K562 (cell line): ENCODE data around the gene RASL11A. TPM values are rescaled to one million over a fixed set of nuclear protein-coding genes. Genes with fewer than 3 reads are reported as not detected.

Experiments
- FOXA1 ChIP-seq: fragments of 450-650 bp; IDR thresholded peaks from 2 replicates; pipeline ENCODE4 v1.6.1; 2016; ENCODE audit warnings: mild to moderate bottlenecking, borderline replicate concordance
- HDAC6 ChIP-seq: IDR thresholded peaks from 2 replicates; pipeline ENCODE4 v1.6.1; 2012; ENCODE audit warnings: low read depth, mild to moderate bottlenecking, control low read depth, inconsistent platforms, low read length, moderate library complexity
- HOXB6 ChIP-seq: fragments of 250-450 bp; sonication (Bioruptor Pico); IDR thresholded peaks from 2 replicates; pipeline ENCODE4 v1.5.1; 2022; ENCODE audit warnings: mild to moderate bottlenecking, borderline replicate concordance
- KHSRP ChIP-seq: fragments of 450-650 bp; IDR thresholded peaks from 2 replicates; pipeline ENCODE4 v1.6.1; 2017
- NR2C2 ChIP-seq, 2 experiments: fragments of 200-800 bp in 1 of 2; sonication (Bioruptor generic) in 1 of 2; sonication (generic) in 1 of 2; formaldehyde crosslinking in 1 of 2; IDR thresholded peaks; 2 replicates each; pipeline versions ENCODE4 v1.6.1 to v1.8.0; 2016 to 2022; ENCODE audit warnings: mild to moderate bottlenecking in 1 of 2, missing compliant biosample characterization in 1 of 2, missing genetic modification characterization in 1 of 2, missing genetic modification reagents in 1 of 2
- SMARCE1 ChIP-seq: fragments of 450-650 bp; IDR thresholded peaks from 2 replicates; pipeline ENCODE4 v1.7.1; 2016; ENCODE audit warnings: mild to moderate bottlenecking
- STAG1 ChIP-seq: sonication (generic); formaldehyde crosslinking; IDR thresholded peaks from 2 replicates; pipeline ENCODE4 v1.5.0; 2020; ENCODE audit warnings: missing genetic modification reagents, borderline replicate concordance
- TEAD4 ChIP-seq, 2 experiments: sonication (generic) in 1 of 2; formaldehyde crosslinking in 1 of 2; IDR thresholded peaks; 2 replicates each; pipeline versions ENCODE4 v1.6.1 to v1.8.0; 2012 to 2022; ENCODE audit warnings: borderline replicate concordance in 1 of 2, inconsistent platforms in 1 of 2, low read length in 1 of 2, mild to moderate bottlenecking in 1 of 2, missing genetic modification reagents in 1 of 2
- TSC22D4 ChIP-seq: fragments of 450-650 bp; IDR thresholded peaks from 2 replicates; pipeline ENCODE4 v1.6.1; 2016; ENCODE audit warnings: missing genetic modification characterization, missing biosample characterization, control low read depth
- polyA plus RNA-seq, 8 experiments: library from polyadenylated mRNA; depleted of rRNA in 4 of 8; stranded (reverse) in 5 of 8; unstranded in 3 of 8; fragments of >200 nt; fragmentation: Nextera tagmentation in 2 of 8; fragmentation: Illumina TruSeq in 1 of 8; extraction: Ambion mirVana in 2 of 8; extraction: Trizol in 1 of 8; gene quantifications; 2 replicates each; pipeline versions ENCODE4 v1.2.1 to v1.2.3, GENCODE V29; 2011 to 2014; ENCODE audit warnings: inconsistent platforms in 1 of 8, missing spikeins in 1 of 8
- total RNA-seq, 7 experiments: library from RNA; depleted of rRNA in 6 of 7; stranded (reverse); fragments of >200 nt in 6 of 7; fragmentation: Illumina TruSeq in 2 of 7; extraction: Trizol in 2 of 7; gene quantifications; 2 replicates each; pipeline versions ENCODE4 v1.2.1 to v1.2.3, GENCODE V29; 2011 to 2021; ENCODE audit warnings: low replicate concordance in 1 of 7
- TF ChIP-seq, protein P1 (sequence below): fragments of 250-450 bp; sonication (Bioruptor Pico); IDR thresholded peaks from 2 replicates; pipeline ENCODE4 v1.5.0; 2022; ENCODE audit warnings: mild to moderate bottlenecking
- TF ChIP-seq, protein P2 (sequence below): sonication (generic); formaldehyde crosslinking; IDR thresholded peaks from 2 replicates; pipeline ENCODE4 v1.8.0; 2022; ENCODE audit warnings: missing genetic modification reagents, mild to moderate bottlenecking, moderate library complexity, borderline replicate concordance
- TF ChIP-seq, protein P3 (sequence below): sonication (generic); formaldehyde crosslinking; IDR thresholded peaks from 2 replicates; pipeline ENCODE4 v1.8.1; 2023; ENCODE audit warnings: mild to moderate bottlenecking, missing genetic modification reagents
- TF ChIP-seq, protein P4 (sequence below): conservative IDR thresholded peaks from 2 replicates; pipeline ENCODE4 v1.6.1; 2011; ENCODE audit warnings: low read depth, mild to moderate bottlenecking, low read length; ENCODE audit not compliant: control insufficient read depth
- TF ChIP-seq, protein P5 (sequence below), 2 experiments: IDR thresholded peaks in 1 of 2; conservative IDR thresholded peaks in 1 of 2; 2 replicates each; pipeline ENCODE4 v1.6.1; 2016; ENCODE audit warnings: low read depth in 2 of 2, mild to moderate bottlenecking in 1 of 2, missing compliant biosample characterization in 1 of 2, missing genetic modification characterization in 1 of 2, moderate library complexity in 1 of 2

RASL11A gene
- total and polyA plus RNA-seq, 9 of the 15 experiments (the other 6 are each of a cell fraction or from before 2014, with no cell fraction given): 0.11 to 2.2 (median 1.5) TPM; not detected in 1

DNA sequence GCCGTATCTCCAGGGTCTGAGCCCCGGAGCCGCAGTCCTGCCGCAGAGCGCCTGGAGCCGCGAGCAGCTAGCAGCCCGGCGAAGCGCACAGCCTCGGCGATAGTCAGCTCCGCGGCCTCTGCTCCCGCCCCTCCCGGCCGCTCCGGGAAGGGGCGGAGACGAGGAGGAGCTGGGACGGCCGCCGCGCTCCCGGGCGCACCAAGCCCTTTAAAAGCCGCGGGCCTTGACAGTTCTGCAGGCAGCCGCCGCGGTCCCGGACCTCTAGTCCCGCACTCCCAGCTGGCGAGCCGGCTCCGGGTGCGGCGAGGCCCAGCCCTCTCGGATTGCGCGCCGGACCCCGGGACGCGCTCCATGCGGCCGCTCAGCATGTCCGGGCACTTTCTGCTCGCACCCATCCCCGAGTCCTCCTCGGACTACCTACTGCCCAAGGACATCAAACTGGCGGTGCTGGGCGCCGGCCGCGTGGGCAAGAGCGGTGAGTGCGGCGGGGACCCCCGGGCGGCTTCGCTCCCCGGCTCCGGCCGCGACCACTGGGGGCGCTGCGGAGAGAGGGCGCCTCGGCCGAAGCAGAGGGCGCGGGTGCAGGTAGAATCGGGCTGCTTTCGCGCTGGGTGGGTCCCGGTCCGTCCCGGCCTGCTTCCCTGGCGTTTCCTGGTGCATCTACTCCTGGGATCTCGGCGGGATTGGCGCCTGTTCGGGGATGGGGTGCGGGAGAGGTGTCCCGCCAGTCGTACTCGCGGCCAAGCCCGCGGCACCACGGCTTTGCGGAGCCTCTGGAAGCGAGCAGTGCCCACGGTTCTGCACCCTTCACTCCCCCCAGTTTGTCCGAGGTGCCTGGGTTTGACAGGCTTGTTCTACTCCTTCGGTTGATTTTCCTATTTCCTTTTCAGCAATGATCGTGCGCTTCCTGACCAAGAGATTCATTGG lies at the start of gene RASL11A (continued):
- TF ChIP-seq SMARCE1: no peak
- TF ChIP-seq FOXA1: no peak
- no peak for TF ChIP-seq STAG1 (CRISPR knock-in tag)
- TF ChIP-seq, protein P1, sequence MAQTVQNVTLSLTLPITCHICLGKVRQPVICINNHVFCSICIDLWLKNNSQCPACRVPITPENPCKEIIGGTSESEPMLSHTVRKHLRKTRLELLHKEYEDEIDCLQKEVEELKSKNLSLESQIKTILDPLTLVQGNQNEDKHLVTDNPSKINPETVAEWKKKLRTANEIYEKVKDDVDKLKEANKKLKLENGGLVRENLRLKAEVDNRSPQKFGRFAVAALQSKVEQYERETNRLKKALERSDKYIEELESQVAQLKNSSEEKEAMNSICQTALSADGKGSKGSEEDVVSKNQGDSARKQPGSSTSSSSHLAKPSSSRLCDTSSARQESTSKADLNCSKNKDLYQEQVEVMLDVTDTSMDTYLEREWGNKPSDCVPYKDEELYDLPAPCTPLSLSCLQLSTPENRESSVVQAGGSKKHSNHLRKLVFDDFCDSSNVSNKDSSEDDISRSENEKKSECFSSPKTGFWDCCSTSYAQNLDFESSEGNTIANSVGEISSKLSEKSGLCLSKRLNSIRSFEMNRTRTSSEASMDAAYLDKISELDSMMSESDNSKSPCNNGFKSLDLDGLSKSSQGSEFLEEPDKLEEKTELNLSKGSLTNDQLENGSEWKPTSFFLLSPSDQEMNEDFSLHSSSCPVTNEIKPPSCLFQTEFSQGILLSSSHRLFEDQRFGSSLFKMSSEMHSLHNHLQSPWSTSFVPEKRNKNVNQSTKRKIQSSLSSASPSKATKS (CRISPR knock-in tag): no peak
- no peak for TF ChIP-seq NR2C2 (CRISPR knock-in tag; IDR thresholded peaks at IDR 0.05)
- TF ChIP-seq NR2C2 (tag; IDR thresholded peaks at IDR 0.05): no peak
- TF ChIP-seq, protein P2, sequence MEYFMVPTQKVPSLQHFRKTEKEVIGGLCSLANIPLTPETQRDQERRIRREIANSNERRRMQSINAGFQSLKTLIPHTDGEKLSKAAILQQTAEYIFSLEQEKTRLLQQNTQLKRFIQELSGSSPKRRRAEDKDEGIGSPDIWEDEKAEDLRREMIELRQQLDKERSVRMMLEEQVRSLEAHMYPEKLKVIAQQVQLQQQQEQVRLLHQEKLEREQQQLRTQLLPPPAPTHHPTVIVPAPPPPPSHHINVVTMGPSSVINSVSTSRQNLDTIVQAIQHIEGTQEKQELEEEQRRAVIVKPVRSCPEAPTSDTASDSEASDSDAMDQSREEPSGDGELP (CRISPR knock-in tag): peak; percentile 79; the same call in 1 of the 2 replicates
- no peak for TF ChIP-seq KHSRP
- TF ChIP-seq HDAC6: no peak
- TF ChIP-seq TEAD4 (IDR thresholded peaks at IDR 0.05; ENCODE audit: low read length): no peak
- TF ChIP-seq TEAD4 (CRISPR knock-in tag; IDR thresholded peaks at IDR 0.05; ENCODE audit: borderline replicate concordance): no peak
- TF ChIP-seq, protein P3, sequence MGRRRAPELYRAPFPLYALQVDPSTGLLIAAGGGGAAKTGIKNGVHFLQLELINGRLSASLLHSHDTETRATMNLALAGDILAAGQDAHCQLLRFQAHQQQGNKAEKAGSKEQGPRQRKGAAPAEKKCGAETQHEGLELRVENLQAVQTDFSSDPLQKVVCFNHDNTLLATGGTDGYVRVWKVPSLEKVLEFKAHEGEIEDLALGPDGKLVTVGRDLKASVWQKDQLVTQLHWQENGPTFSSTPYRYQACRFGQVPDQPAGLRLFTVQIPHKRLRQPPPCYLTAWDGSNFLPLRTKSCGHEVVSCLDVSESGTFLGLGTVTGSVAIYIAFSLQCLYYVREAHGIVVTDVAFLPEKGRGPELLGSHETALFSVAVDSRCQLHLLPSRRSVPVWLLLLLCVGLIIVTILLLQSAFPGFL: no peak
- TF ChIP-seq, protein P4, sequence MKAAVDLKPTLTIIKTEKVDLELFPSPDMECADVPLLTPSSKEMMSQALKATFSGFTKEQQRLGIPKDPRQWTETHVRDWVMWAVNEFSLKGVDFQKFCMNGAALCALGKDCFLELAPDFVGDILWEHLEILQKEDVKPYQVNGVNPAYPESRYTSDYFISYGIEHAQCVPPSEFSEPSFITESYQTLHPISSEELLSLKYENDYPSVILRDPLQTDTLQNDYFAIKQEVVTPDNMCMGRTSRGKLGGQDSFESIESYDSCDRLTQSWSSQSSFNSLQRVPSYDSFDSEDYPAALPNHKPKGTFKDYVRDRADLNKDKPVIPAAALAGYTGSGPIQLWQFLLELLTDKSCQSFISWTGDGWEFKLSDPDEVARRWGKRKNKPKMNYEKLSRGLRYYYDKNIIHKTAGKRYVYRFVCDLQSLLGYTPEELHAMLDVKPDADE: 0 out of 2 replicates have a peak, but pooled peaks have one; percentile 9
- TF ChIP-seq, protein P5, sequence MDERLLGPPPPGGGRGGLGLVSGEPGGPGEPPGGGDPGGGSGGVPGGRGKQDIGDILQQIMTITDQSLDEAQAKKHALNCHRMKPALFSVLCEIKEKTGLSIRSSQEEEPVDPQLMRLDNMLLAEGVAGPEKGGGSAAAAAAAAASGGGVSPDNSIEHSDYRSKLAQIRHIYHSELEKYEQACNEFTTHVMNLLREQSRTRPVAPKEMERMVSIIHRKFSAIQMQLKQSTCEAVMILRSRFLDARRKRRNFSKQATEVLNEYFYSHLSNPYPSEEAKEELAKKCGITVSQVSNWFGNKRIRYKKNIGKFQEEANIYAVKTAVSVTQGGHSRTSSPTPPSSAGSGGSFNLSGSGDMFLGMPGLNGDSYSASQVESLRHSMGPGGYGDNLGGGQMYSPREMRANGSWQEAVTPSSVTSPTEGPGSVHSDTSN (CRISPR knock-in tag; IDR thresholded peaks at IDR 0.05; ENCODE audit: low read depth): no peak
- TF ChIP-seq, protein P5 (tag; conservative IDR thresholded peaks at IDR 0.05; ENCODE audit: low read depth): no peak
- TF ChIP-seq HOXB6 (CRISPR knock-in tag): no peak
- TF ChIP-seq TSC22D4: no peak
